ENCODE measurements around the gene SOWAHA.

SOWAHA gene

DNA sequence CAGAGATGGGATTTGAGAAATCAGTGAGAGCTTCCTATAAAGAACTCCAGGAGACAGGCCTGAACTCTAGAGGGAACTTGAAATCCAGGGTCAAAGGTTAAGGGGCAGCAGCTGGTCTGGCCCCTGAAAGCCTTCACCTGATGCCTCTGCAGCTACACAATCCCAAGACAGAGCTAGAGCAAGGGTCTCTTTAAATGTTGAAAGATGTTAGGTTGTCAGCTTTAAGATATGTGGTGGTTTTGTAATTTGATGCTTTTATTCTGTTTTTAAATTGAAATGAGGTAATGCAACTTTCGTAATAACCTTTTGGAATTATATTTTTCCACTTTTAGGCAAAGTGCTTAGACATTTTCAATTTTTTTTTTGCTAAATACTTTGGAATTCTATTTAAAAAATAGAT is 2.4 kb downstream of the SOWAHA start:
- no peak for DNase-seq (ENCODE audit: insufficient read length, low spot score)
- FAIRE-seq, result no peak
- TF ChIP-seq, protein P1, sequence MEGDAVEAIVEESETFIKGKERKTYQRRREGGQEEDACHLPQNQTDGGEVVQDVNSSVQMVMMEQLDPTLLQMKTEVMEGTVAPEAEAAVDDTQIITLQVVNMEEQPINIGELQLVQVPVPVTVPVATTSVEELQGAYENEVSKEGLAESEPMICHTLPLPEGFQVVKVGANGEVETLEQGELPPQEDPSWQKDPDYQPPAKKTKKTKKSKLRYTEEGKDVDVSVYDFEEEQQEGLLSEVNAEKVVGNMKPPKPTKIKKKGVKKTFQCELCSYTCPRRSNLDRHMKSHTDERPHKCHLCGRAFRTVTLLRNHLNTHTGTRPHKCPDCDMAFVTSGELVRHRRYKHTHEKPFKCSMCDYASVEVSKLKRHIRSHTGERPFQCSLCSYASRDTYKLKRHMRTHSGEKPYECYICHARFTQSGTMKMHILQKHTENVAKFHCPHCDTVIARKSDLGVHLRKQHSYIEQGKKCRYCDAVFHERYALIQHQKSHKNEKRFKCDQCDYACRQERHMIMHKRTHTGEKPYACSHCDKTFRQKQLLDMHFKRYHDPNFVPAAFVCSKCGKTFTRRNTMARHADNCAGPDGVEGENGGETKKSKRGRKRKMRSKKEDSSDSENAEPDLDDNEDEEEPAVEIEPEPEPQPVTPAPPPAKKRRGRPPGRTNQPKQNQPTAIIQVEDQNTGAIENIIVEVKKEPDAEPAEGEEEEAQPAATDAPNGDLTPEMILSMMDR (IDR thresholded peaks at IDR 0.05; ENCODE audit: insufficient read depth, missing control alignments), result no peak

- TF ChIP-seq, protein P1 (IDR thresholded peaks at IDR 0.05; ENCODE audit: insufficient read depth, missing control alignments), result no peak
- no peak for FAIRE-seq
- DNase-seq (ENCODE audit: insufficient read length, low spot score), result no peak
Observed at GRCh38 chr5:132816083-132816482, 3.0 kb downstream of the SOWAHA start.

DNA sequence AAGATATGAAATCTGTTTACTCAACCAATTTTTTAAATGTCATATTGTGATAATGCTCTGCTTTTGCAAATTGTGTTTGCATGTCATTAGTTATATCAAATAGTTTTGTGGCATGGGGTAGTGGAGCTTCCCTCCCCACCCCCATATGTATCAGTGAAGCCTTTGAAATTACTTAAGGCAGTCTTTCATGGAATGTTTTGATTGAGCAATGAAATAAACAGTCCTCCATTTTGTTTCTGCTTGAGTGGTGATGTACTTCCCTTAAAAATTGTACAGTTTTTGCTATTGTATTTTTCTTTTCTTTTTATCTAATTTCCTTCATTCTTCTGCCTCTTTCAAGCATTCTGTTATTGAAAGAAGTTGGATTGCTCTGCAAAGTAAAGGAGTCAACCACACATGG is 3.5 kb downstream of the SOWAHA start:
- FAIRE-seq (no peak), DNase-seq (ENCODE audit: insufficient read length, low spot score) (no peak)
- TF ChIP-seq, protein P1 (IDR thresholded peaks at IDR 0.05; ENCODE audit: insufficient read depth, missing control alignments), result no peak

DNA sequence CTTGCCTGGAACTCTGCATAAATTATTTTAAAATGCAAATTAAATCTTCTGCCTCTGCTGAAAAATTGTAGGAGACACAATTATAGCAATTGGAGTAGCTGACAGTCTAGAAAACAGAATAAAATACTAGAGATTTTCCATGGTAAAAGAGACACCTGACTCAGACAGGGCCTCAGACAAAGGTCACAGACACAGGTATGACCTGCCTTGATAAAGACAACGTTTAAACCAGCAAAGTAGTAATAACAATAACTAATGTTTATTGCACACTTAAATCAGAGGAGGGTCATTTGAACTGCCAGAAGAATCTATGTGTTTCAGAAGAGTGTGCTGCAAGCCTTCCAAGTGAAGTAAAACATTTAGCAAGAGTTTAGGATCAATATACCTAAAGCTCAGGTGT is 3.9 kb downstream of the SOWAHA start:
- TF ChIP-seq, protein P1 (IDR thresholded peaks at IDR 0.05; ENCODE audit: insufficient read depth, missing control alignments), result no peak
- no peak for FAIRE-seq
- DNase-seq (ENCODE audit: insufficient read length, low spot score), result no peak

- TF ChIP-seq, protein P1 (IDR thresholded peaks at IDR 0.05; ENCODE audit: insufficient read depth, missing control alignments), result no peak
- DNase-seq (ENCODE audit: insufficient read length, low spot score), result no peak
- FAIRE-seq, result no peak
Observed at GRCh38 chr5:132819468-132819867, 6.4 kb downstream of the SOWAHA start.

- TF ChIP-seq, protein P1 (IDR thresholded peaks at IDR 0.05; ENCODE audit: insufficient read depth, missing control alignments), result peak; percentile 92
- peak; percentile 48 for FAIRE-seq
- DNase-seq (ENCODE audit: insufficient read length, low spot score), result peak; percentile 91
Observed at GRCh38 chr5:132820162-132820754, 7.2 kb downstream of the SOWAHA start.

DNA sequence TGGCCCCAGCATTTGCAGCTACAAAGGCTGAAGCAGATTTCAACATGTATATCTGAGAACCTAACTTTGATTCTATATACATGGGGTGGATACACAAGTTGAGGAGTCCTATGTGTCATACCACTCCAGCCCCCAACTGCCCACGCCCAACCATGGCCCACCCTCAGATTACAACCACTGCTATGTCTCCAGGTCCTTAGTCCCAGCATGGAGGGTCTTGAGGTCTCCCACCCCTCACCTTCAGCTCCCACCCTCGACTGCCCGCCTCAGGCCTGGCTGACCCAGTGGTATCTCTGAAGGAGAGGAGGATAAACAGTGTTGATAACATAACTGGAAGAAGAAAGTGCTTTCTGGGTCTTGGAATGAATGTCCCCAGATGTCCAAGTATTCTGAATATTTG is 8.2 kb downstream of the SOWAHA start:
- TF ChIP-seq, protein P1 (IDR thresholded peaks at IDR 0.05; ENCODE audit: insufficient read depth, missing control alignments), result no peak
- DNase-seq (ENCODE audit: insufficient read length, low spot score) (no peak), FAIRE-seq (no peak)
